Heart left ventricle (tissue), 13 donors: ENCODE measurements around the gene NTRK3.

Source experiments
- CTCF ChIP-seq, 12 donors: fragments of 200-600 bp; sonication (generic) in 4 of 12; IDR thresholded peaks; one replicate each; pipeline versions ENCODE4 v1.5.0 to v1.8.0; 2018 to 2022; ENCODE audit warnings: antibody characterized with exemption in 12 of 12, mild to moderate bottlenecking in 5 of 12
- POLR2A ChIP-seq, 2 donors: fragments of 450-650 bp; IDR thresholded peaks; one replicate each; pipeline ENCODE4 v1.6.1; 2017; ENCODE audit warnings: antibody characterized with exemption in 2 of 2, mild to moderate bottlenecking in 2 of 2, moderate library complexity in 2 of 2
- donor health status: ischemic (EF 13 %, LVEDD 7.1; RV severe dilation, severe dysfunction).
- donor health status: DM: no; HTN: yes; CAD: no.
- donor health status: DM: no; HTN: no; CAD: no.
- donor health status: ischemic (EF 25% LVEDD 6.9; RV normal size, moderate dysfunction).
- donor health status: ischemic (EF 25% LVEDD 5.7; RV mildly dilated, moderate dysfunction).
- donor health status: ischemic (EF 35%, LVEDD 5.7; RV mildly dilated, moderate dysfunction).
- donor health status: nonischemic (EF 11% LVEDD 7.7; RV severe dilation, severe dysfunction).
- donor health status: DM: yes; HTN: yes; CAD: no.
- donor health status: PGD.
- donor health status: ischemic (EF 29% LVEDD 5.4; RV normal size, mild dysfunction).
- donor health status: nonischemic (EF 23%, LVEDD 6.1; RV moderate dilation, normal function).

- TF ChIP-seq CTCF (IDR thresholded peaks at IDR 0.05) (no peak), POLR2A (IDR thresholded peaks at IDR 0.05) (no peak)
These were observed 55.3 kb downstream of the NTRK3 start for GRCh38 chr15:88201207-88201606.
